Measurements from ENCODE around the gene BTBD6.

Gene BTBD6

GRCh38 chr14:105255021-105255507, 6.7 kb downstream of the BTBD6 start:
- no peaks in the 10 kb centered on the region for H3K27me3 ChIP-seq (ENCODE audit: insufficient read depth, low read length)
- H3K9me3 ChIP-seq (ENCODE audit: insufficient read depth, low read depth, low read length): no peaks in the 10 kb centered on the region
- H3K36me3 ChIP-seq (ENCODE audit: insufficient read depth, low read length): peaks cover 23% of the 10 kb centered on the region; the same call in 1 of the 2 replicates
- no peak overlapping the region for H3K9ac ChIP-seq (ENCODE audit: low read depth, low read length)
- no peaks in the 10 kb centered on the region for H3K4me1 ChIP-seq (ENCODE audit: insufficient read depth, low read length)
- WGBS: 92% methylated on average over 6 of the region's 6 CpGs
- H3K27ac ChIP-seq (ENCODE audit: low read depth, low read length): no peak overlapping the region
- H3K4me3 ChIP-seq (ENCODE audit: low read length): no peak overlapping the region

- Histone ChIP-seq H3K9ac (ENCODE audit: low read depth, low read length) (no peak overlapping the region), H3K36me3 (ENCODE audit: insufficient read depth, low read length) (peaks cover 10% of the 10 kb centered on the region; the same call in 1 of the 2 replicates), H3K27ac (ENCODE audit: low read depth, low read length) (no peak overlapping the region), H3K4me3 (ENCODE audit: low read length) (no peak overlapping the region), H3K27me3 (ENCODE audit: insufficient read depth, low read length) (no peaks in the 10 kb centered on the region), H3K4me1 (ENCODE audit: insufficient read depth, low read length) (no peaks in the 10 kb centered on the region), H3K9me3 (ENCODE audit: insufficient read depth, low read depth, low read length) (no peaks in the 10 kb centered on the region)
- WGBS: 95% methylated on average over 19 of the region's 19 CpGs
These were observed 8.1 kb downstream of the BTBD6 start for GRCh38 chr14:105256292-105256960.

- H3K36me3 ChIP-seq (ENCODE audit: insufficient read depth, low read length): peaks cover under 1% of the 10 kb centered on the region; the same call in 1 of the 2 replicates
- H3K4me3 ChIP-seq (ENCODE audit: low read length): no peak overlapping the region
- no peaks in the 10 kb centered on the region for H3K4me1 ChIP-seq (ENCODE audit: insufficient read depth, low read length)
- WGBS: 94% methylated on average over 15 of the region's 15 CpGs
- H3K9me3 ChIP-seq (ENCODE audit: insufficient read depth, low read depth, low read length): no peaks in the 10 kb centered on the region
- H3K9ac ChIP-seq (ENCODE audit: low read depth, low read length): no peak overlapping the region
- no peaks in the 10 kb centered on the region for H3K27me3 ChIP-seq (ENCODE audit: insufficient read depth, low read length)
- H3K27ac ChIP-seq (ENCODE audit: low read depth, low read length): no peak overlapping the region
These were observed 9.1 kb downstream of the BTBD6 start for GRCh38 chr14:105257464-105257863.

- Histone ChIP-seq H3K4me1 (ENCODE audit: insufficient read depth, low read length) (no peaks in the 10 kb centered on the region), H3K9ac (ENCODE audit: low read depth, low read length) (no peak overlapping the region)
- WGBS: 96% methylated on average over 7 of the region's 7 CpGs
These were observed 10.5 kb downstream of the BTBD6 start for GRCh38 chr14:105258846-105259245.

GRCh38 chr14:105260959-105261358, 12.6 kb downstream of the BTBD6 start:
- Histone ChIP-seq H3K27ac (ENCODE audit: low read depth, low read length) (no peak overlapping the region), H3K36me3 (ENCODE audit: insufficient read depth, low read length) (no peaks in the 10 kb centered on the region), H3K4me3 (ENCODE audit: low read length) (no peak overlapping the region), H3K9me3 (ENCODE audit: insufficient read depth, low read depth, low read length) (no peaks in the 10 kb centered on the region), H3K9ac (ENCODE audit: low read depth, low read length) (no peak overlapping the region), H3K27me3 (ENCODE audit: insufficient read depth, low read length) (no peaks in the 10 kb centered on the region), H3K4me1 (ENCODE audit: insufficient read depth, low read length) (no peaks in the 10 kb centered on the region)
- WGBS: 92% methylated on average over 12 of the region's 12 CpGs

More at GRCh38 chr14:105258846-105259245, 10.5 kb downstream of the BTBD6 start:
- no peak overlapping the region for H3K27ac ChIP-seq (ENCODE audit: low read depth, low read length)
- no peaks in the 10 kb centered on the region for H3K27me3 ChIP-seq (ENCODE audit: insufficient read depth, low read length)
- H3K4me3 ChIP-seq (ENCODE audit: low read length): no peak overlapping the region
- no peaks in the 10 kb centered on the region for H3K9me3 ChIP-seq (ENCODE audit: insufficient read depth, low read depth, low read length)
- H3K36me3 ChIP-seq (ENCODE audit: insufficient read depth, low read length): no peaks in the 10 kb centered on the region

GRCh38 chr14:105261781-105262180, 13.4 kb downstream of the BTBD6 start:
- Histone ChIP-seq H3K4me3 (ENCODE audit: low read length) (no peak overlapping the region), H3K9me3 (ENCODE audit: insufficient read depth, low read depth, low read length) (no peaks in the 10 kb centered on the region), H3K27ac (ENCODE audit: low read depth, low read length) (no peak overlapping the region), H3K9ac (ENCODE audit: low read depth, low read length) (no peak overlapping the region), H3K36me3 (ENCODE audit: insufficient read depth, low read length) (no peaks in the 10 kb centered on the region), H3K27me3 (ENCODE audit: insufficient read depth, low read length) (no peaks in the 10 kb centered on the region), H3K4me1 (ENCODE audit: insufficient read depth, low read length) (no peaks in the 10 kb centered on the region)
- 94% methylated on average over 20 of the region's 20 CpGs for WGBS

GRCh38 chr14:105267820-105268548, 19.7 kb downstream of the BTBD6 start:
- Histone ChIP-seq H3K36me3 (ENCODE audit: insufficient read depth, low read length) (no peaks in the 10 kb centered on the region), H3K4me1 (ENCODE audit: insufficient read depth, low read length) (no peaks in the 10 kb centered on the region), H3K9ac (ENCODE audit: low read depth, low read length) (no peak overlapping the region), H3K27me3 (ENCODE audit: insufficient read depth, low read length) (no peaks in the 10 kb centered on the region), H3K4me3 (ENCODE audit: low read length) (no peak overlapping the region), H3K27ac (ENCODE audit: low read depth, low read length) (no peak overlapping the region), H3K9me3 (ENCODE audit: insufficient read depth, low read depth, low read length) (no peaks in the 10 kb centered on the region)
- WGBS: 91% methylated on average over 21 of the region's 21 CpGs

- Histone ChIP-seq H3K27ac (ENCODE audit: low read depth, low read length) (no peak overlapping the region), H3K4me3 (ENCODE audit: low read length) (no peak overlapping the region), H3K27me3 (ENCODE audit: insufficient read depth, low read length) (no peaks in the 10 kb centered on the region), H3K36me3 (ENCODE audit: insufficient read depth, low read length) (no peaks in the 10 kb centered on the region), H3K9me3 (ENCODE audit: insufficient read depth, low read depth, low read length) (no peaks in the 10 kb centered on the region), H3K4me1 (ENCODE audit: insufficient read depth, low read length) (no peaks in the 10 kb centered on the region), H3K9ac (ENCODE audit: low read depth, low read length) (no peak overlapping the region)
- 93% methylated on average over 18 of the region's 18 CpGs for WGBS
These were observed 20.5 kb downstream of the BTBD6 start for GRCh38 chr14:105268736-105269354.

- no peaks in the 10 kb centered on the region for H3K4me1 ChIP-seq (ENCODE audit: insufficient read depth, low read length)
- no peaks in the 10 kb centered on the region for H3K27me3 ChIP-seq (ENCODE audit: insufficient read depth, low read length)
- 92% methylated on average over 11 of the region's 11 CpGs for WGBS
- H3K9me3 ChIP-seq (ENCODE audit: insufficient read depth, low read depth, low read length): no peaks in the 10 kb centered on the region
- no peak overlapping the region for H3K9ac ChIP-seq (ENCODE audit: low read depth, low read length)
- no peak overlapping the region for H3K27ac ChIP-seq (ENCODE audit: low read depth, low read length)
- H3K36me3 ChIP-seq (ENCODE audit: insufficient read depth, low read length): no peaks in the 10 kb centered on the region
- H3K4me3 ChIP-seq (ENCODE audit: low read length): no peak overlapping the region
These were observed 21.1 kb downstream of the BTBD6 start for GRCh38 chr14:105269405-105269804.

GRCh38 chr14:105271224-105271890, 23.0 kb downstream of the BTBD6 start:
- Histone ChIP-seq H3K27me3 (ENCODE audit: insufficient read depth, low read length) (no peaks in the 10 kb centered on the region), H3K4me1 (ENCODE audit: insufficient read depth, low read length) (no peaks in the 10 kb centered on the region), H3K4me3 (ENCODE audit: low read length) (no peak overlapping the region), H3K9me3 (ENCODE audit: insufficient read depth, low read depth, low read length) (no peaks in the 10 kb centered on the region), H3K27ac (ENCODE audit: low read depth, low read length) (no peak overlapping the region), H3K36me3 (ENCODE audit: insufficient read depth, low read length) (no peaks in the 10 kb centered on the region), H3K9ac (ENCODE audit: low read depth, low read length) (no peak overlapping the region; the same call in 1 of the 2 replicates)
- 92% methylated on average over 22 of the region's 22 CpGs for WGBS

- no peak overlapping the region for H3K27ac ChIP-seq (ENCODE audit: low read depth, low read length)
- WGBS: 92% methylated on average over 15 of the region's 15 CpGs
These were observed 24.3 kb downstream of the BTBD6 start for GRCh38 chr14:105272623-105273022.

More at GRCh38 chr14:105272623-105273022, 24.3 kb downstream of the BTBD6 start:
- Histone ChIP-seq H3K36me3 (ENCODE audit: insufficient read depth, low read length) (no peaks in the 10 kb centered on the region), H3K4me3 (ENCODE audit: low read length) (no peak overlapping the region), H3K27me3 (ENCODE audit: insufficient read depth, low read length) (no peaks in the 10 kb centered on the region), H3K9ac (ENCODE audit: low read depth, low read length) (no peak overlapping the region), H3K9me3 (ENCODE audit: insufficient read depth, low read depth, low read length) (no peaks in the 10 kb centered on the region), H3K4me1 (ENCODE audit: insufficient read depth, low read length) (no peaks in the 10 kb centered on the region)
